ENCODE measurements around the gene ATP5ME. TPM values are rescaled to one million over a fixed set of nuclear protein-coding genes. Genes with fewer than 3 reads are reported as not detected.
"Not testable (repeated sequence)": the region's sequence is repeated elsewhere in the genome, so short reads cannot be mapped to it uniquely, and the experiment has no call there.

The ATP5ME gene
- total and polyA plus RNA-seq, 11 donors: 210 to 2,413 (median 800) TPM

GRCh38 chr4:707929-708630 lies 34.0 kb upstream of the ATP5ME start:
- WGBS, 4 donors: 60 to 87% (median 76%) methylated on average over 2 to 11 of the region's 11 CpGs
- Histone ChIP-seq H3K27me3 (no peaks in the 10 kb centered on the region), H3K4me3 (no peak overlapping the region), H3K36me3 (peaks cover 0 to 3% (median 0%) of the 10 kb centered on the region in 9 donors), H3K27ac (no peak overlapping the region), H3K4me1 (peaks cover 5 to 36% (median 19%) of the 10 kb centered on the region in 12 donors), H3K9me3 (no peaks in the 10 kb centered on the region)
- ATAC-seq (no peak), DNase-seq (peak in 1 of 5 donors; percentile 62)
- TF ChIP-seq POLR2A (IDR thresholded peaks at IDR 0.05) (no peak), CTCF (IDR thresholded peaks at IDR 0.05) (no peak)
- intact Hi-C loops (cut with DNase I): no loop called here

DNA sequence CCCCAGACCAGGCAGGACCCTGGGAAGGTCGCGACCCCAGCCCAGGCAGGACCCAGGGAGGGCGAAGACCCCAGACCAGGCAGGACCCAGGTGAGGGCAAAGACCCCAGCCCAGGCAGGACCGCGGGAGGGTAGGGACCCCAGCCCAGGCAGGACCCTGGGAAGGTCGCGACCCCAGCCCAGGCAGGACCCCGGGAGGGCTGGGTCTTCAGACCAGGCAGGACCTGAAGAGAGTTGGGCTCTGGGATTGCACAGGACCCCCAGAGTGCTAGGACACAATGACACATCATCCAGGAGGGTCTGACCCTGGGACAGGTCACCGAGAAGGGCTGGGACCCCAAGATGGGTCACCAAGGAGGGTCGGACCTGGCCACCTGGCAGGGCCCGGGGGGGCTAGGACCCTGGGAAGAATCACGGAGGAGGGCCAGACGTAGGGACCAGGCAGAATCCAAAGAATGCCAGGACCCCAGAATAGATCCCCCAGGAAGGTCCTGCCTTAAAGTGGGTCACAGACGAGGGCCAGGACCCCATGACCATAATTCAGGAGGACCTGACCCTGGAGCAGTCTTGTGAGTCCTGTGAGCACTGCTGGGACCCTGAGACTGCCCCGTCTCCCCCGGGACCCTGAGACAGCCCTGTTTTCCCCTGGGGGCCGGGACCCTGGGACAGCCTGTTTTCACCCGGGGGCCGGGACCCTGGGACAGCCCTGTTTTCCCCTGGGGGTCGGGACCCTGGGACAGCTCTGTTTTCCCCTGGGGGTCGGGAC lies 32.9 kb upstream of the ATP5ME start:
- TF ChIP-seq CTCF (IDR thresholded peaks at IDR 0.05) (no peak), POLR2A (IDR thresholded peaks at IDR 0.05) (no peak)
- intact Hi-C loops (cut with DNase I): no loop called here
- 45 to 48% (median 47%) methylated on average over 4 to 21 of the region's 21 CpGs; no CpG with 5 or more reads in 1 of the 4 donors for WGBS, 4 donors
- DNase-seq: peak in 2 of 5 donors; percentile 21 to 64
- no peaks in the 10 kb centered on the region for H3K27me3 ChIP-seq
- peak overlapping the region in 2 of 12 donors; percentile 14 to 48 for H3K27ac ChIP-seq
- H3K9me3 ChIP-seq: no peaks in the 10 kb centered on the region
- H3K4me3 ChIP-seq: peak overlapping the region; percentile 10 to 99 (median 72)
- peaks cover 5 to 36% (median 19%) of the 10 kb centered on the region in 12 donors for H3K4me1 ChIP-seq
- peaks cover 0 to 3% (median 0%) of the 10 kb centered on the region in 9 donors for H3K36me3 ChIP-seq
- no peak for ATAC-seq

DNA sequence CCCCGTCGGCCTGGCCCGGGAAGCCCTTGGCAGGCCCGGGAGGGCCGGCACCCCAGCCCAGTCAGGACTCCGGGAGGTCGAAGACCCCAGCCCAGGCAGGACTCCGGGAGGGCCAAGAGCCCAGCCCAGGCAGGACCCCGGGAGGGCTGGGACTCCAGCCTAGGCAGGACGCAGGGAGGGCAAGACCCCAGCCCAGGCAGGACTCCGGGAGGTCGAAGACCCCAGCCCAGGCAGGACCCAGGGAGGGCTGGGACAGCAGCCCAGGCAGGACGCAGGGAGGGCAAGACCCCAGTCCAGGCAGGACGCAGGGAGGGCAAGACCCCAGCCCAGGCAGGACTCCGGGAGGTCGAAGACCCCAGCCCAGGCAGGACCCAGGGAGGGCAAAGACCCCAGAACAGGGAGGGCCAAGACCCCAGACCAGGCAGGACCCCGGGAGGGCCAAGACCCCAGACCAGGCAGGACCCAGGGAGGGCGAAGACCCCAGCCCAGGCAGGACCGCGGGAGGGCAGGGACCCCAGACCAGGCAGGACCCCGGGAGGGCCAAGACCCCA lies 32.1 kb upstream of the ATP5ME start:
- H3K4me3 ChIP-seq: peak overlapping the region; percentile 66 to 99 (median 90)
- DNase-seq; H3K27me3 ChIP-seq; ATAC-seq; H3K36me3 ChIP-seq; H3K9me3 ChIP-seq; intact Hi-C loops (cut with DNase I): not testable (repeated sequence)
- 3 to 7% (median 3%) methylated on average over 10 to 21 of the region's 21 CpGs for WGBS, 4 donors
- H3K4me1 ChIP-seq: peaks cover 5 to 36% (median 19%) of the 10 kb centered on the region in 12 donors
- H3K27ac ChIP-seq: peak overlapping the region; percentile 28 to 97 (median 84)

GRCh38 chr4:705278-706082 lies 31.4 kb upstream of the ATP5ME start, which contains the start of gene PCGF3:
PCGF3 (plus strand) TSS chr4:705832; CDS start chr4:733681, 27,849 bp downstream.
- no peak for TF ChIP-seq CTCF (IDR thresholded peaks at IDR 0.05)
- peak in 1 of 2 donors; percentile 82 for TF ChIP-seq POLR2A (IDR thresholded peaks at IDR 0.05)
- Histone ChIP-seq H3K27ac (peak within 1 kb of the TSS; percentile 28 to 97 (median 84)), H3K4me3 (peak within 1 kb of the TSS; percentile 66 to 99 (median 90)), H3K27me3 (no peaks in the 10 kb centered on the region), H3K36me3 (peaks cover 0 to 2% (median 0%) of the 10 kb centered on the region in 9 donors), H3K9me3 (no peaks in the 10 kb centered on the region), H3K4me1 (peaks cover 5 to 36% (median 19%) of the 10 kb centered on the region in 12 donors)
- peak; percentile 97 to 99 (median 98) for DNase-seq
- 2 to 3% (median 2%) methylated on average over 43 to 82 of the region's 82 CpGs for WGBS, 4 donors
- peak; percentile 97 to 99 (median 98) for ATAC-seq
- intact Hi-C loops (cut with DNase I): loop anchor here in 1 of 10 donors (1.0 kb wide), 1 partner anchor 31 kb away; the partner anchor contains the start of genes ATP5ME and MYL5

Data from heart left ventricle (tissue), 16 donors.